Daoy (cell line): ENCODE data around the gene ARPC1B. TPM values are rescaled to one million over a fixed set of nuclear protein-coding genes. Genes with fewer than 3 reads are reported as not detected.
"Not testable (repeated sequence)": the region's sequence is repeated elsewhere in the genome, so short reads cannot be mapped to it uniquely, and the experiment has no call there.

Experiments
- DNase-seq: peaks from one replicate; pipeline ENCODE4 v3.0.0-alpha.2; 2015; ENCODE audit warnings: low read depth
- total RNA-seq: library from RNA; depleted of rRNA; stranded (reverse); fragments of >200 nt; shearing (Covaris generic); gene quantifications from 2 replicates; pipeline ENCODE4 v1.2.3, GENCODE V29; 2014

ARPC1B gene
- total RNA-seq, 1 experiment from 2014 or later, result 377 TPM

- DNase-seq, result peak; percentile 41
Measured at GRCh38 chr7:99368750-99369389, 5.7 kb upstream of the ARPC1B start.

- peak; percentile 84 for DNase-seq
Measured at GRCh38 chr7:99369767-99370391, 4.7 kb upstream of the ARPC1B start.

- no peak for DNase-seq
Measured at GRCh38 chr7:99371376-99371920, 3.1 kb upstream of the ARPC1B start.

GRCh38 chr7:99372275-99373090 lies 2.0 kb upstream of the ARPC1B start:
- DNase-seq, result no peak

- DNase-seq, result no peak
Measured at GRCh38 chr7:99373091-99374066, 1.2 kb upstream of the ARPC1B start.

GRCh38 chr7:99375070-99375807 lies 709 bp downstream of the ARPC1B start:
- peak; percentile 92 for DNase-seq

- DNase-seq, result peak; percentile 95
Measured at GRCh38 chr7:99379043-99379577, 4.6 kb downstream of the ARPC1B start.

- DNase-seq, result not testable (repeated sequence)
Measured at GRCh38 chr7:99379693-99380031, 5.1 kb downstream of the ARPC1B start.

GRCh38 chr7:99380032-99380822 lies 5.7 kb downstream of the ARPC1B start:
- peak; percentile 92 for DNase-seq

- peak; percentile 71 for DNase-seq
Measured at GRCh38 chr7:99380823-99381663, 6.5 kb downstream of the ARPC1B start.

GRCh38 chr7:99381664-99382075 lies 7.1 kb downstream of the ARPC1B start:
- DNase-seq, result no peak

- no peak for DNase-seq
Measured at GRCh38 chr7:99383203-99383602, 8.7 kb downstream of the ARPC1B start.

- no peak for DNase-seq
Measured at GRCh38 chr7:99383791-99384370, 9.4 kb downstream of the ARPC1B start.

GRCh38 chr7:99384523-99384922 lies 10.0 kb downstream of the ARPC1B start:
- DNase-seq, result no peak

GRCh38 chr7:99385564-99385963 lies 11.0 kb downstream of the ARPC1B start:
- DNase-seq, result no peak

- DNase-seq, result peak; percentile 69
Measured at GRCh38 chr7:99386584-99387238, 12.2 kb downstream of the ARPC1B start.

- DNase-seq, result not testable (repeated sequence)
Measured at GRCh38 chr7:99387239-99387635, 12.7 kb downstream of the ARPC1B start.

- no peak for DNase-seq
Measured at GRCh38 chr7:99387912-99388311, 13.4 kb downstream of the ARPC1B start.
